Stimulated activated CD4-positive, alpha-beta T cell treated with anti-CD3 and anti-CD28 coated beads, Interleukin-1b, Interleukin-23, amount 100 ng/mL, for 48 hours (primary cell): ENCODE data around the gene ANKRD39.
A peak's percentile ranks its signal among the peaks of the same experiment; 100 is the strongest.

Experiments used
- DNase-seq: peaks from one replicate; pipeline ENCODE4 v3.0.0-alpha.2; 2020

The ANKRD39 gene

DNA sequence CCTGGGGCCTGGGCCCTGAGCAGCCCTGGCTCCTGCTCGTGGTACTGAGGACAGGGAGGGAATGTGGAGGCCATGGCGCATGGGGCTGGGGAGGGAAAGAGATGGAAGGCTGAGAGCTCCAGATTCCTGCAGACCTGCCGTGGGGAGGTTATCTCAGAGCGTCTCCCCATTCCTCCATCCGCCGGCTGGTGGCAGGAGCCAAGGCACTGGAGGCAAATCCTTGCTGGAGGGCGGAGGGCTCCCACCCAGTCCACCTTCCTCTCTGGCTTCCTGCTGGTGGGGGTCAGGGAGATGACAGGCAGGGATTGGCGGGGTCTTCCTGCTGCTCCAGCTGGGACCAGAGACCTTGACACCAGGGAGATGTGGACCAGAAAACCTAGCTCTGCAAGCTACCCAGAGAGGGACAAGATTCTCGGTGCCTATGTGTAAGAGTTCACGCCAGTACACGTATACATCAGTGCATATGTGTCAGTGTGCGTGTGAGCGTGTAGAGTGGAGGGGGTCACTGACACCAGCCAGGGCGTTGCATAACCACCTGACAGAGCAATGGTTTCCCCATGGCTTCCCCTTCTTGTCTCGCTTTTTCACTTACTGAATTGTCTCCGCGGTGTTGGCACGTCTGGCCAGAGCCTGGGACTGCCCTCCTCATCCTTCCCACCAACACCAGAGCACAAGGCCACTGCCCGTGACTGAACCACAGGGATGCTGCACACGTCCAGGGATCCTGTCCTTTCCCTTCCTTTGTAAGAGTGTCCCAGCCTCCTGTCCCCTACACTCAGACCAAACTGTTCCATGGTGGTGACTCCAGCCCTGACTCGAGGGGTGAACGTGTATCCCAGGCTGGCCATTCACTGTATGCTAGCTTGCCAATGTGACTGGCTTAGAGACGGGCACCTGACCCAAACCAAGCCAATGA lies 27.9 kb upstream of the ANKRD39 start:
- no peak for DNase-seq

DNA sequence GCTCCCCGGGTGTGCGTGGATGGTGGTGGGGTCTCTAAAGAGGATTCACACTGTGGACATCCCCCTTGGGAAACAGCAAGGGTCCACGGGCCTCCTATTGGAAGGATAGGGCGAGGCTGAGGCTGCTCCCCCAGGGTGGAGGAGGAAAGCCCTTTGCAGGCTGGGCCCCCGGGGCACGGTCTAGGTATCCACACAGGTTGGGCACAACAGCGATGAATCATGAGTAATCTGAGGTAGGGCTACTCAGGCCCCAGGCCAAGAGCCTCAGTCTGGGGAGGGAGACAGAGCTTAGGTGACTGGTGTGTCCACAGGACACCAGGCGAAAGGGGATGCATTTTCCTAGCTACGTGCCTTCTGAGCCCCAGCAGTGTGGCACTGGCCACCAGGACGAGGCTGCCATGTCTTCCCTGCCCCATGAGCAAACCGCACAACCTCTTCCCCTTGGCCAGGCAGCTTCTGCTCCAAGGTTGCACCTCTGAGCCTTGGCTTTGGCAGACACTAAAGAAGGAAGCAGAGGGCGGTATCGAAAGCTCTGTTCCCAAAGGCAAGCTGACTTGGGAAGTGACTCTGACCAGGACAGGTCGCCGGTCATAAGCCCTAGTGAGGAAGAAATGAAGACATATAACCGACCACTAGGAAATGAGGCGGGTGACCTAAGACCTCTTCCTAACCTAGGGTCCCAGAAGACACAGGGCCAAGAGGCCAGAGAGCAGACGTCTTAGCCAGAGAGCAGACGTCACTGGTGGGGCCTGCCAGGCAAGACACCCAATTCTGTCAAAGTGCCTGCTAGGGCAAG lies 26.7 kb upstream of the ANKRD39 start:
- DNase-seq = no peak

DNA sequence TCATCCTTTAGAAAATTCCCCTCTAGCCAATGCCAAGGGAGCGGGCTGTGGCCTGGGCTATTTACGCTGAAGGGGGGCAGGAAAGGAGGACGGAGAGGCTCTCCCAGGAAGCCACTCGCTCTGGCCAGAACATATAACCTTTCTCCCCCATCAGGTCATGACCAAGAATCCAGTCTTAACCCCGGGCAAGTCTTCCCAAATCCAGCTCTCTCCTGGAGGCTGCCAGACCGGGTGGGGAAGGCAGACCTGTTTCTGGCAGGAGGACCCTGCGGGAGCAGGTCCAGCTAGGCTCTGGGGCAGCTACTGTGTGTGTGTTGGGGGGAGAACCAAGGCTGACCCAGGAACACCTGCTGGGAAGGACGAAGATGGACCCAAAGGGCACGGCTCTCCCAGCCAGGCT lies 25.5 kb upstream of the ANKRD39 start:
- DNase-seq = no peak

DNA sequence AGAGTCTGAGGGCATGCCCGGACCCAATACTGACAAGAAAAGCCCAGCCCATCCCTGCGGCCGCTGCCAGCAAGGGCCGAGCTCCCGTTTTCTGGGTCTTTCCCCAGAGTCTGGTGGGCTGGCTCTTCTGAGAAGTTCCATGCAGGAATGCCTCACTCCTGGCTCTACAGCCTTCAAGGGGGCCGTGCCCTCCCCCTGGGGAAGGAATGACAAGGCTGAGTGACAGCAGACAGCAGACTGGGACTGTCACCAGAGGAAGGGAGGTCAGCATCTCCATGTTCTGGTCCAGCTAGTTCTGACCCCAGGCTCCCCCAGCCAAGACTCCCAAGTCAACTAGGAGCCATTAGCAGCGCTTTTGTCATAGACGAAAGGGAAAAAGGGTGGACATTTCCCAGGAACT lies 25.1 kb upstream of the ANKRD39 start:
- DNase-seq = no peak

DNA sequence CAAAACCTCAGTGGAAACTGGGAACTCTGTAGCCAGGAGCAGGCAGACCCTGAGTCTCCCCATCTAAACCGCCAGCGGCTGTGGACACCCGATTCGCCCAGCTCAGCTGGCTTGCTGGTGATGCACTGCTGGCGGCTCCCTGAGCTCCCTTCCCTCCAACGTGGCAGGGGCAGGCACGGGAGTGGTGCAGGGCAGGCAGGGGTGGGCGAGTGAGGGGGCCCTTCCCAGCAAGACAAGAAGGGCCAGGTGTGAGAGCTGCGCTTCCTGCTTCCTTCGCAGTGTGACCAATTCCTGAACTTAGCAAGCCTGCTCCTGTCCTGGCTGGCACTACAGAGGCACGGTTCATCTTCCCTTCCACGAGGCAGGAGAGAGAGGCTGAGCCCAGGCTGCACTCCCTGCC lies 24.4 kb upstream of the ANKRD39 start:
- no peak for DNase-seq

DNA sequence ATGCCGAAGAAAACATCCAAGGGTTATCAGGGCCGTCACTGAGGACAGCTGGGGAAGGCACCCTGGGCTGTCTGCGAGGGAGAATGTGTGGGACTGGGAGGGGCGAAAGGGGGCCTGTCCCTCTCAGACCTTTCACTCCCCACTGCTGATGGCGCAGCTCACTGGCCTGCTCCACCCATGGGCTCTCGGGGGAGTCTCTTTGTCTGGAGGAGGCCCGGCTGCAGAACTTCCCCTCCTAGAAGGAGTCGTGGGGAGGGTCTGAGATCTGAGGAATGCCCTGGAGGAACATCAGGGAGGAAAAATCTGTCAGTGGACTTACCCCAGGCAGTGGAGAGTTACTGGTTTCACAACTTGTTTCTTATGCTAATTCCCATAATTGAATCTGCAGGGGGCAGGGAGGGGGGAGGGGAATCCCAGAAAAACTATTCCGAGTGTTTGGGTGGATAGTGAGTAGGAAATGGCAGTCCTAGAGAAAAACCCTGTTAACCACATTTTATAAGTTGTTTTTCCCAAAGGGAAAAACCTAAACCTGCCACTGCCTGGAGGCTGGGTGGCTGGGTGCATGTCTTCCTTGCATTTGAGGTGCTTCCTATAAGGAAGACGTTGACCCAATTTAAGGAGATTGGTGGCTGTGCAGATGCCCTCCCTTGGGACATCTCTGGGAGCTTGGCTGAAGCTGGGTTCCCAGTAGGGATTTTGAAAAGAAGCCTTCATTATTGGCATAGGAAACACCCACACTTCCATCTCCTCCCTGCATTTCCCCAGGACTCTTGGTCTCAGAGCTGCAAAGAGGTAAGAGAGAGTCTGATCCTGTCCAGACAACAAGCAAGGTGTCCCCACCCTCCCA lies 23.8 kb upstream of the ANKRD39 start:
- no peak for DNase-seq

DNA sequence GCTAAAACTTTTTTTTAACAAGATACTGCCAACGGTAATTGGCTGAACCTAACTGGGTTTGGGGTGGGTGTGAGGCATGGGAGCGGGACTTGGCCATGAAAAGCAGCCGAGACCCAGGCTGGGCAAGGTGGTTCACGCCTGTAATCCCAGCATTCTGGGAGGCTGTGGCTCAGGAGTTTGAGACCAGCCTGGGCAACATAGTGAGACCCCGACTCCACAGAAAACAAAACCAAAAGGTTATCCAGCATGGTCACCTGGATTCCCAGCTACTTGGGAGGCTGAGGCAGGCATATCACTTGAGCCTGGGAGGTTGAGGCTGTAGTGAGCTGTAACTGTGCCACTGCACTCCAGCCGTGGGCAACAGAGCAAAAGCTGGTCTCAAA lies 23.1 kb upstream of the ANKRD39 start:
- DNase-seq = no peak

DNA sequence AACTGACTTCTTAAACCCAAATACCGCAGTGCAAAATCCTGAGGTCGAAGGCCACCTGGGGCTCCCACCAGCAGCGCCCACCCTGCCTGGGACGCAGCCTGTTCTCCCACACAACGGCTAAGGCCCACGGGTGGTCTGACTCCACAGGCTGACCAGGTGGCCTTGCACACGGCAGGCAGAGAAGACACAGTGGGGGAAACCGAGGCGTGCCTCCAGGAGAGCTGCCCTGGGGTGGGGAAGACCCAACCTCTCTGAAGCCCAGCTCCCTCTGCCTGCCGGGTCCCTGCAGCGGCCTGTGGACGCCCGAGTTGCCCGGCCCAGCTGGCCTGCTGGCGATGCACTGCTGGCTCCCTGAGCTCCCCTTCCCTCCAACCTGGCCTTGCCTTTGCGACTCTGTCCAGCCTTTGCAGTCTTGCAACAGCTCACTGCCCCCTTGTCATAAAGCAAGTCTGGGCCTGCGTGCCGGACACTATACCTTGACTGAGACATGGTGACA lies 21.8 kb upstream of the ANKRD39 start:
- DNase-seq = no peak

DNA sequence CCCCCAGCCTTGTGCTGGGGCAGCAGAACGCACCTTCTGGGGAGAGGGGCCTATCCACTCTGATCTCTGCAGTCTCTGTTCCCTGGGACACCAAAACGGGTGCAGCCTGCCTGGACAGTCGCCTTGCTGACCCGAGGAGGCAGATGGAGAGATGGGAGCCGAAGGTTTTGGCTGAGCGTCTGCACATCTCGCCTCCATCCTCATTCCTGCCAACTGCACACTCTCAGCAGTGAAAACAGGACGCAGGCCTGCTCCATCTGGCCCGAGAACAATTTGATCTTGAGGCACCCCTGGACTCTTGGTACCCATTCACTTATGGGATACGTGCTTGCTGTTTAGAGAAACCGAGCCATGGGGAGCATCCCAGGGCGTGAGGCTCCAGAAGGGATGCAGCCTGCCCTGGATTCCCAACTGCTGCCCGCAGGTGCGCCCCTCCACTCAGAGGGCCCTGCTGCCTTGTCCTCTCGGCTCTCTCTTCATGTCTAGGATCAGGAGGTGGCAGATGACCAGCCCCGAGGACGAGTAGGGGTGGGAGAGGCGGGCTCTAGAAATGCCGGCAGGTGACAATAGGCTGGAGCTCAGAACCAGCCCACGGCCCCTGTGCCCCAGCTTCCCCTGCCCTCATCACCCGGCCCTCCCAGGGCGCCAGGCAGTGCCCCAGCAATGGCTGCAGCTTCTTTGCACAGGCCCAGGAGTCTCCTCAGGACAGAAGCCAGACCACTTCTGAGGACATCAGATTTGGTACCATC lies 21.2 kb upstream of the ANKRD39 start:
- no peak for DNase-seq

DNA sequence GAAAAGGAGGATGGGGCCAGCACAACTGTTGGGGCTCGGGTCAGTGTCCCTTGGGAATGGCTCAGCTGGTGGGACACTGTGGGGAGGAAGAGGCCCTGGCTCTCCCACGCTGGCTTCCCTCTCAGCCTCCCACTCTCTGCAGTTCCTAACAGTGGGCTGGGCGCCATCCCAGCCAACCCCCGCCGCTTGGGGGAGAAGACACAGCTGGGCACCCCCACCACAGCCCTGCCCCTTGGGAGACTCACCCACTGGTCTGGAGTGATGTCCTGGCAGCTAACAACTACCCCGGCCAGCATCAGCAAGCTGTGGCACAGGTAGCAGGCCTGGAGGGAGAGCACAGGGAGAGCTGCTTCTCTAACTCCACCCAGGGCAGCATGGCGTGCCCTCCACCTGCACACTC lies 20.4 kb upstream of the ANKRD39 start:
- DNase-seq = no peak

DNA sequence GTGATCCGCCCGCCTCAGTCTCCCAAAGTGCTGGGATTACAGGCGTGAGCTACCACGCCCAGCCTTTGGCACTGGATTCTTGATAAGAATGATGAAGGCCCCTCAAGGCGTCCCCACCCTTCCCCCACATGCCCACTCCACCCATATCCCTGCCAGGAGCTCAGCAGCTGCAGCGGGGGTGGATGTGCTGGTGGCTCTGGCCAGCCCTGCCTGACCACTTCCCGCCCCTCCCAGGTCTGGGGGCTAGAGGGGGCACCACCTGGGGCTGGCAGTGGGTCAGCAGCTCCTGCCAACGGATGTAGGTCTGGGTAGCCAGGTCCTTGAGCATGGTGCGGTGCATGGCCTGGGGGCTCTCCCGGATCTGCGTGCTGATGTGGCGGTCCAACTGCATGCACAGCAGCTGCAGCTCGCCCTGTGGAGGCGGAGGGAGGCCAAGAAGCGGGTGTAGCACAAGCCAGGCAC lies 19.8 kb upstream of the ANKRD39 start:
- no peak for DNase-seq

DNA sequence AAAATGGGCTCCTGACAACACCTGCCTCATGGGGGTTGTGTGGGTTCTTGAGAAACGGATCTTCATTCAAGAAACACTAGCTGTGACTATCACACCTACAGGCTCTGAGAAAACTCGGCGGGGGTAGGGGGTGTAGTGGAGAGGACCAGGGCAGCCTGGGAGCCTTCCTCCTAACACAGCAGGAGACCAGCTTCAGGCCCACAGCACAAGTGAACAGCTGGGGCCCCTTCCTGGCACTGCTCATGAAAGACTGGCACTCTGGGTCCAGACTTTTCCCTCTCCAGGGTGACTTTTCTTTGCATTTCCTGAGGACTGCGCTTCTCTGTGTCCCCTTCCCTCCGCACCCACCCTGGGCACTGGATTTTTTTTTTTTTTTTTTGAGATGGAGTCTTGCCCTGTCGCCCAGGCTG lies 19.2 kb upstream of the ANKRD39 start:
- DNase-seq = no peak

DNA sequence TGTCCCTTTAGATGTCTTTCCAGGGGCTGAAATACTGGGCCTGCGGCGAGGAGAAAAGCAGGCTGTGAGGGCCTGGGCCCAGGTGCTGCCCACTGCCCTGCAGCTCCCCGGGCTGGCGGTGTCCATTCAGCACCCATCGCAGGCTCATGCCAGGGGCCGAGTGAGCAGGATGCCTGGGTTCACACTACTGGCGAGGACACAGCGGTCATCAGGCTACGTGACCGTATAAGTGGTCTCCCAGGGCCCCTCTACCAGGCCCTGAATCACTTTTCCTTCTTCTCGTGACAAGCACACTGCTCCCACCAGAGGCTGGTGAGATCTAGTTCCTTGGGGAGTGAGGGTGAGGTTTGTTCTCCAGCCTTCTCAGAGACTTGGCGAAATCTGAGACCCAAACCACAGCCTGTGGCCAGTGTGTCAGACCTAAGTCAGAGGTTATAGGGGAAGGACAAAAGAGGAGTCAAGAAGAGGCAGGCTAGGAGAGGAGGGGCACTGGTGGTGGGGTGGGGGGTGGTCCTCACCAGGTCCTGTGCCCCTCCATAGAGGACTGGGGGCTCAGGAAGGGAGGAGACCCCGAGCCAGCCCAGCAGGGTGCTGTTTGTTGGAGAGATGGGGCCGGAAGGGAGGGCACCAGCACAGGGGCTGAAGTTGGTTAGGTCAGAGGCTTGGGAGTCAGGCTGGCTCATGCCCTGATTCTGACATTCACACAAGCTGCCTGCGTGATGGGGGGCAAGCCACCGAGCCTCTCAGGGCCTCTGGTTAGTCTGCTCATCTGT lies 18.6 kb upstream of the ANKRD39 start:
- DNase-seq = no peak

DNA sequence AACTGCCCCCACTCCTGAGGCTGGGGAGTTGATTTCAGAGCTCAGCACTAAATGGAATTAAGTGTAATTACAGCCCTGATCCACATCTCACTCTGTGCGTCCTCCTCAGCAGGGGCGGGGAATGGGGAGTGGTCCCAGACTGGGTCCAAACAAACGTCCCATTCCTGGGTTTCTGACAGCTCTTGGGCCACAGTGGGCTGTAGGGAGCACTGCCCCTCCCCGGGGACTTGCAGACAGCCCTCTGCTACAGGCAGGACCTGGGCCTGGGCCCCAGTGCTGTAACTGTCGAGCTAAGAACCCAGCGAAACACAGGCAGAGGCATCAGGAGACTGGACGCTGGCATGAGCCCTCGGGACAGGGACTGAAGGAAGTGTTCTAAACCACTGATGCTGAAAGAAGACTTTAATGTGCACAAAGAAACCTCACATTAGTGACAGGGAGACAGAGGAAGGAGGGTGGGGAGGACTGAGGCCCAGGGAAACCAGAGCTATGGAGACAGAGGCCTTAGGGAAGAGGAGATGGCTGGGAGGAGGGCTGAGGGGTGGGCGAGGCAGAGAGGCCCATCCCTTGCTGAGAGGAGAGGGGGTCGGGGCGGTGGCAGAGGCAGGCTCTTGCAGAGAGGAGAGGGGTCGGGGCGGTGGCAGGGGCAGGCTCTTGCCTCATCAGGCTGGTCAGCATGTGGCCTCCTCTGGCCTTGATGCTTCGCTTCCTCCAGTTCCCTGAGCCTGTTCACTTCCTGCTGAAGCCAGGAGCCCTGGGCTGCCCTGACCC lies 17.9 kb upstream of the ANKRD39 start:
- DNase-seq = no peak

DNA sequence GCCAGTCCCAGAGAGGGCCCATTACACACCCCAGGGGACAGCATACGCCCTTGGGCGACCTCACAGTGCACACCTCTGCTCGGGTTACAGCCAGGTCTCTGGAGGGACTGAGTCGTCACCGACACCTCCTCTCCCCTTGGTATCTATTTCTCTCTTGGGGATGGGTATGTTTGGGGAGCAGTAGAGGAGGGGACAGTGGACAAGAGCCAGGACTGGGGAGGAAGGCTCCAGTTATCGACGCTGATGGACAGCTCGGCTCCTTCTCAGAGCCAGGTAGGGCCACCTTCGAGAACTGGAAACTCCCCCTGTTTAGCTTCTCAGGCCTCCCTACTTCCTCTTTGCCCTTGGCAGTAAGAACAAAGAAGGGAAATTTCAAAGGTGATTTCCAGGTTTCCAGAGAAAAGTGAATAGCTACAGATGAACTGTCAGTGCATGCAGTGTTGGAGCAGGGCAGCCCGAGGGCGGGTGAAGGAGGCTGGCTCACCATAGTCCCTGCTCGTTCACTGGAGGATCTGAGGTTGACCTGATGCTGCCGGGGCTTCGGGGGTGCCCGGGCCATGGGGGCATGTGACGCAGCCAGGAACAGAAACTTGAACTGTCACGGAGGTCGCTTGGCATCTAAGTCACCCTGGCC lies 16.5 kb upstream of the ANKRD39 start:
- DNase-seq = peak; percentile 32

DNA sequence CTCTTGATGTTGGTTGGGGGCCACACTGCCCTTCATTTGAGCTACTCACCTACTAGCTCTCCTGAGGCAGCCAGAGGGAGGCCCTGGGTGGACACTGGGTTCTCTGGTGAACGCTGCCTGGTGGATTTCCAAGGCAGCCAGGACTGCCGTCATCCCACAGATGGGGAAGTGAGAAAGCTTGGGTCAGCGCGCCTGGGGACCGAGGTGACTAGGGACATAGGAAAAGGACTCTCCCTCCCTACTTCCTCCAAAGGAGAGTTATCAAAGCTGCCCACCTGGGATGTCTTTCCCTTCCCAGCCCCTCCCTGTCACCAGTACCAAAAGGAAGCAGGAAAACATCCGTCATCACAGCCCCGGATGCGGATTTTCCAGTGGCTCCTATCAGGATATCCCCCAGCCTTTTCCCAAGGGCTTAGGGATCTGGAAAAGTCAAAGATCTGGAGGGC lies 15.9 kb upstream of the ANKRD39 start:
- no peak for DNase-seq

DNA sequence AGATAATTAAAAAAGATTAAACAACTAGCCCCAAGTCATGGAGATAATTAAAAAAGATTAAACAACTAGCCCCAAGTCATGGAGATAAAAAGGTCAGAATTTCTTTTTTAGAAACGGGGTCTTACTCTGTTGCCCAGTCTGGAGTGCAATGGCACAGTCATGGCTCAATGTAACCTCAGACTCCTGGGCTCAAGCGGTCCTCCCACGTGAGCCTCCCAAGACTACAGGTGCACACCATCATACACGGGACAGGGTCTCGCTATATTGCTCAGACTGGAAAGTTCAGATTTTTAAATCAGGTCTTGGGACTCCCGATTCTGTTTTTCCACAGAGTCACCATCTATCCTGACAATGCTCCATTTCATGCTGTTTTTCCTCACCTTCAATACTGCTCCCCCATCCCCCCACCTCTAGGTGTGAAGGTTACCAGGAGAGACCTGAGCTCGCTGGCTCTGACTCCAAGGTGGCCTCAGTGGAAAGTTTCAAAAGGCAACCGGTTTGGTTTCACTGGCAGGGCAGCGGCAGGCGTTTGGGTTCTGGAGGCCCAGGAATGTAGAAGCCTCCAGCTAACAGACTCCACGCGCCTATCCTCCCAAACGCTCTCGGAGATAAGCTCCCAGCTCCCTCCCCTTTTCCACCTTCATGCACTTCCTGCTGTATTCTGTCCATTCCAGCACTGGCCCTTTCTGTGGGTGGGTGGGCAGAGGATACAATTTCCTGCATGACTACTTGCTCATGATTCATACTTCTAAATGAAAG lies 15.0 kb upstream of the ANKRD39 start:
- DNase-seq = no peak

DNA sequence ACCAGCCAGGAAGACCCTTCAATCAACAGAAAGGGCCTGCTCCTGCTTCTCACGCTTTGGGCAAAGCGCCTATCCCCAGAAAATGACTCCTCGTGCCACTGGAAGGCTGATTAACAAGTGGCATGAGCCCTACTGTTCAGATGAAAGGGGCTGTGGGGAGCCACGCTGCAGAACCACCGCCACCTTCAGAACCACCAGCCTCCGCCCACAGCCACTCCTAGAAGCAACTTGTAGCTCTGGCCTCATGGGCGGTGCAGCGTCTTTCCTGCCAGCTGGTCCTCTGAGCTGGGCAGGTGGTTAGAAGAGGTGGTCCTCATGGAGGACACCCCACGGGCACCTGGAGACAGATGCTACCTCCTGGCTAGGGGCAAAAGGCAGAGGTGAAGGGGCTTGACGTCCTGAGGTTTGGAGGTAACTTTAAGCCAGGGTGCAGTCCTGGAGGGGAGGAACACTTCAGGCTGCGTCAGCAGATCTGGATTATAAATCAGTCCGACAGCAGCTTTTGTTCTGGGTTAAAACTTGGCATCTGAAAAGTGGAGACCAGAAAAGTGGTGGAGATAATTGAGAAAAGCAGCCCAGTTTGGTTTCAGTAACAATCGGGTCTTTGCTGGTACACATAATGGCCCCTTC lies 12.9 kb upstream of the ANKRD39 start:
- DNase-seq = peak; percentile 47
